Gastrocnemius medialis (tissue), 4 donors: ENCODE results near the gene KAT8. TPM values are rescaled to one million over a fixed set of nuclear protein-coding genes. Genes with fewer than 3 reads are reported as not detected.
A peak's percentile ranks its signal among the peaks of the same experiment; 100 is the strongest.

ENCODE experiments used
- ATAC-seq, 2 donors: fragments of 150-250 bp; one replicate each; pipeline ENCODE4 v1.9.1; 2016
- DNase-seq, 2 donors: peaks; one replicate each; pipeline ENCODE4 v3.0.0-alpha.2; 2019
- H3K27ac ChIP-seq, 4 donors: fragments of 200-600 bp; sonication (generic); 1 replicate in 1 of 4; 2 replicates in 3 of 4; pipeline ENCODE4 v1.5.1; 2016 to 2018; ENCODE audit warnings: mild to moderate bottlenecking in 2 of 4, moderate library complexity in 1 of 4
- H3K27me3 ChIP-seq, 3 donors: fragments of 200-600 bp; sonication (generic) in 2 of 3; 1 replicate in 1 of 3; 2 replicates in 2 of 3; pipeline versions ENCODE4 v1.5.1 to v1.6.0; 2016 to 2019; ENCODE audit warnings: mild to moderate bottlenecking in 1 of 3, moderate library complexity in 1 of 3
- H3K36me3 ChIP-seq, 2 donors: fragments of 200-600 bp; sonication (generic) in 1 of 2; one replicate each; pipeline ENCODE4 v1.5.1; 2017 to 2018
- H3K4me1 ChIP-seq, 2 donors: fragments of 200-600 bp; sonication (generic) in 1 of 2; one replicate each; pipeline ENCODE4 v1.5.1; 2016 to 2017; ENCODE audit warnings: mild to moderate bottlenecking in 2 of 2
- H3K4me3 ChIP-seq, 4 donors: fragments of 200-600 bp; sonication (generic) in 3 of 4; 1 replicate in 1 of 4; 2 replicates in 3 of 4; pipeline ENCODE4 v1.5.1; 2016 to 2019; ENCODE audit warnings: mild to moderate bottlenecking in 2 of 4
- H3K9me3 ChIP-seq, 3 donors: fragments of 200-600 bp; sonication (generic) in 2 of 3; 1 replicate in 1 of 3; 2 replicates in 2 of 3; pipeline ENCODE4 v1.5.1; 2016 to 2019
- CTCF ChIP-seq, 5 experiments: fragments of 450-650 bp in 3 of 5; fragments of 200-600 bp in 2 of 5; sonication (generic) in 2 of 5; IDR thresholded peaks in 4 of 5; conservative IDR thresholded peaks in 1 of 5; 1 replicate in 4 of 5; 2 replicates in 1 of 5; pipeline ENCODE4 v1.5.1; 2016 to 2019; ENCODE audit warnings: antibody characterized with exemption in 5 of 5, mild to moderate bottlenecking in 3 of 5, moderate library complexity in 3 of 5
- POLR2A ChIP-seq, 2 donors: fragments of 450-650 bp; IDR thresholded peaks; one replicate each; pipeline ENCODE4 v1.6.1; 2017; ENCODE audit warnings: antibody characterized with exemption in 2 of 2, mild to moderate bottlenecking in 2 of 2, moderate library complexity in 2 of 2
- in situ Hi-C, 4 donors: fragments of 200-750 bp; cut with MboI; loops; one replicate each; pipeline versions ENCODE4 v1.15.0 to v1.8.0; 2017; ENCODE audit warnings: low sequenced_read_pairs in 4 of 4
- intact Hi-C: fragments of 100-400 bp; cut with DNase I; formaldehyde crosslinking; loops from one replicate; pipeline ENCODE4 v1.15.1; 2023; ENCODE audit warnings: low total_unique reads
- total RNA-seq, 4 donors: library from RNA; depleted of rRNA; stranded (reverse); fragments of >200 nt; gene quantifications; one replicate each; pipeline versions ENCODE4 v1.1.0 to v1.2.3, GENCODE V29; 2016

The KAT8 gene
- total RNA-seq, 4 donors from 2014 or later: 44.3 to 102 (median 54.3) TPM

GRCh38 chr16:31127182-31127581 is 9.7 kb downstream of the KAT8 start:
- intact Hi-C loops: no loop called here
- Histone ChIP-seq H3K9me3 (no peaks in the 10 kb centered on the region), H3K27me3 (no peaks in the 10 kb centered on the region), H3K36me3 (peaks cover 0 to 62% of the 10 kb centered on the region in 2 donors), H3K27ac (peak overlapping the region; percentile 65 to 79 (median 76)), H3K4me3 (no peak overlapping the region), H3K4me1 (peaks cover 29 to 37% of the 10 kb centered on the region in 2 donors)
- peak in 1 of 2 donors; percentile 69 for DNase-seq
- no peak for TF ChIP-seq POLR2A (IDR thresholded peaks at IDR 0.05)
- TF ChIP-seq CTCF (IDR thresholded peaks at IDR 0.05 in 4 of 5, conservative IDR thresholded peaks at IDR 0.05 in 1 of 5): no peak
- in situ Hi-C loops: no loop called here
- peak; percentile 71 to 74 for ATAC-seq

- intact Hi-C loops (no loop called here), in situ Hi-C loops (no loop called here)
- Histone ChIP-seq H3K36me3 (peaks cover 0 to 50% of the 10 kb centered on the region in 2 donors), H3K27ac (peak overlapping the region; percentile 65 to 79 (median 76)), H3K4me1 (peaks cover 29 to 37% of the 10 kb centered on the region in 2 donors), H3K27me3 (no peaks in the 10 kb centered on the region), H3K4me3 (no peak overlapping the region), H3K9me3 (no peaks in the 10 kb centered on the region)
- DNase-seq (peak in 1 of 2 donors; percentile 56), ATAC-seq (peak; percentile 52 to 64)
- TF ChIP-seq POLR2A (IDR thresholded peaks at IDR 0.05) (peak in 1 of 2 donors; percentile 29), CTCF (IDR thresholded peaks at IDR 0.05 in 4 of 5, conservative IDR thresholded peaks at IDR 0.05 in 1 of 5) (no peak)
Measured at GRCh38 chr16:31128711-31129567, 11.5 kb downstream of the KAT8 start.

- no peaks in the 10 kb centered on the region for H3K9me3 ChIP-seq
- ATAC-seq (no peak), DNase-seq (peak in 1 of 2 donors; percentile 29)
- no peak overlapping the region for H3K4me3 ChIP-seq
- intact Hi-C loops (no loop called here), in situ Hi-C loops (no loop called here)
- H3K27me3 ChIP-seq: no peaks in the 10 kb centered on the region
- peaks cover 29 to 37% of the 10 kb centered on the region in 2 donors for H3K4me1 ChIP-seq
- TF ChIP-seq POLR2A (IDR thresholded peaks at IDR 0.05) (no peak), CTCF (IDR thresholded peaks at IDR 0.05 in 4 of 5, conservative IDR thresholded peaks at IDR 0.05 in 1 of 5) (no peak)
- peaks cover 0 to 42% of the 10 kb centered on the region in 2 donors for H3K36me3 ChIP-seq
- H3K27ac ChIP-seq: peak overlapping the region; percentile 65 to 79 (median 76)
Measured at GRCh38 chr16:31129568-31130335, 12.3 kb downstream of the KAT8 start.

- Histone ChIP-seq H3K27me3 (no peaks in the 10 kb centered on the region), H3K27ac (peak overlapping the region in 3 of 4 donors; percentile 65 to 77 (median 74)), H3K9me3 (no peaks in the 10 kb centered on the region), H3K36me3 (peaks cover 0 to 37% of the 10 kb centered on the region in 2 donors), H3K4me1 (peaks cover 29 to 37% of the 10 kb centered on the region in 2 donors), H3K4me3 (no peak overlapping the region)
- intact Hi-C loops (no loop called here), in situ Hi-C loops (no loop called here)
- TF ChIP-seq POLR2A (IDR thresholded peaks at IDR 0.05): no peak
- no peak for TF ChIP-seq CTCF (IDR thresholded peaks at IDR 0.05 in 4 of 5, conservative IDR thresholded peaks at IDR 0.05 in 1 of 5)
- ATAC-seq (no peak), DNase-seq (no peak)
Measured at GRCh38 chr16:31130336-31130891, 12.9 kb downstream of the KAT8 start.
